Left forelimb (tissue), 1 donor: Measurements from ENCODE around the gene ZNF837.
"Not testable (repeated sequence)": the region's sequence is repeated elsewhere in the genome, so short reads cannot be mapped to it uniquely, and the experiment has no call there.

ENCODE experiments used
- DNase-seq: peaks from one replicate; pipeline ENCODE4 v3.0.0-alpha.2; 2018; ENCODE audit warnings: low spot score

Gene ZNF837

DNA sequence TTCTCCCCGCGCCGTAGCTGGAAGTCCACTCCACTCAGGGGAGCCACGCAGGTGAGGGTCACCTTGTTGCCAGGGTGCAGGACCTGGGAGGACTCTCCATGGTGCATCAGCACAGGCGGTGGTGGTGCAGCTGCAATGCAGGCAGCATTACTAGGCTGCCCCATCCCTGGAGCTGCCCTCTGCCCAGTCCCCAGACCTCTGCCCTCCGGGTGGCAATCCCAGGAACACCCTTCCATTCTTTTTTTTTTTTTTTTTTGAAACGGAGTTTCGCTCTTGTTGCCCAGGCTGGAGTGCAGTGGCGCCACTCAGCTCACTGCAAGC, 29.3 kb downstream of the ZNF837 start:
- no peak for DNase-seq

DNA sequence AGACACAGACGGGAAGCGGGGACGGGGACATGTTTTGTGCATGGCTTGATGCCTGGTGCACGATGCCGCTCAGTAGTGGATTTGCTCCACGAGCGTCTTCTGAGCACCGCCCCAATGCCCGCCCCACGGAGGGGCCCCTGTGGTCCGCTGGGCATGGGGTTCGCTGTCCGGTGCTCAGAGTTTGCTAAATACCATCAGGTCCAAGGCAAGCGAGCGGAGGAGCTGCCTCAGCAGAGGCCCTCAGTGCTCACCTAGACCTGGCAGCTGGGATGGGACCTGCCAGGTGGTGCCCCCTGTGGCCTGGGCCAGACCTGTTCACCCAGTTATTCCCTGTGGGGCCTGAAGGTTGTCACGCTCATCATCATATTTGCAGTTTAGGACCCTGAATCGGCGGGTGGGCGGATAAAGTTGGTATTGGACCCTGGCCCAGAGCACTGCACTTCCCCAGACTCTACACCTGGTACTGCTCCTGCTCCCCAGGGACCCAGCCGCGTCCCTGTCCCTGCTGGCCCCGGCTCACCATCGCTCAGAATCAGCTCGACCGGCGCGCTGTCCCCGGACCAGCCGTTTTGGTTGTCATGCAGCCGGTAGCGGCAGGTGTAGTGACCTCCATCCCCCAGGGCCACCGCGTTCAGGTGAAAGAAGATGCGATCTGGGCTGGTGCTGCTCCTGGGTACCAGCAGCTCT, 29.8 kb downstream of the ZNF837 start:
- DNase-seq, result no peak

DNA sequence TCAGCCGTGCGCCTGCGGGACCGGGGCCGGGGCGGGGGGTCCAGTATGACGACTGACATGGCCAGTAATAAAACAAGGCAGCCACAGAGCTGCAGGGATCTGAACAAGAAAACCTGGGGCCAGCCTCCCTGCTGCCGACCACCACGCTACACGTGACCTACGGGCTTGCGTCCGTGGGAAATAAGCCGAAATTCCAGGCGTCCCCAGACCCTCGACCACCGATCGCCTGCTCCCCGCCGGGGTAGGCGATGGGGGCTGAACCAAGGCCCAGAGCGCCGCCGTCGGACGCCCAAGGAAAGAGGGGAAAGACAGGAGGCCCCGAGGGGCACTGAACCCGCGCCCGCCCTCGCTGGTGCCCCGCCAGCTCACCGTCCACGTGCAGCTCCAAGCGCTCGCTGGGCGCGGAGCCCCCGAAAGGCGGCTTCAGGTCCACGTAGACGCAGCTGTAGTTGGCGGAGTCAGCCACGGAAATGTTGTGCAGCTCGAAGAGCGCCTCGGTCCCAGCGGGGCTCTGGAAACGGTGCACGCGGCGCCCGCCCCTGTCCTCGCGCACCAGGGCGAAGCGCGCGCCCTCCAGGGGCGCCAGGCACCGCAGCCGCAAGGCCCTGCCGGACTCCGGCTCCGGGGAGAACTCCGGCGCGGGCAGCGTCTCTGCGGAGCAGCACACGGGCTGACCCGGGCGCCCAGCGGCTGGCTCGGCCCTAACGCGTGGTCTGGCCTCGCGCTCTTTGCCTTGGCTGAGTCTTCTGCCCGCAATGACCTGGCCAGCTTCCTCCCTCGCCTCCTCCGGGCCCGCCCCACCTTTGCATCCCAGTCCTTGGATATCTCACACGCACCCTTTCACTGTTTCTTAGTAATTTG, 30.6 kb downstream of the ZNF837 start:
- peak; percentile 62 for DNase-seq

DNA sequence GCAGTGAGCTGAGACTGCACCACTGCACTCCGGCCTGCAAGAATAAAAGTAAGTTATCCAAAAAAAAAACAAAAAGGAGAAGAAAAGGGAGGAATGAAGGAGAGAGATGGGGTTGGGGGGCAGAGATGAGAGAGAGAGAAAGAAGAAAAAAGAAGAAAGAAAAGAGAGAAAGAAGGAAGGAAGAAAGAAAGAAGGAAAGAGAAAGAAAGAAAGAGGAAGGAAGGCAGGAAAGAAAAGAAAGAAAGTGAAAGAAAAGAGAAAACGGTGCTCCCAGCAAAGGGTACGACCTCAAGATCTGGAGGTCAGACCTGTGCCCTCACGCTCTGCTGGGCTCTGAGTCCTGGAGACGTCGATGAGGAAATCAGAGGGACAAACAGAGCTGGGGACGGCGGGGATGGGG, 31.2 kb downstream of the ZNF837 start:
- DNase-seq, result no peak

DNA sequence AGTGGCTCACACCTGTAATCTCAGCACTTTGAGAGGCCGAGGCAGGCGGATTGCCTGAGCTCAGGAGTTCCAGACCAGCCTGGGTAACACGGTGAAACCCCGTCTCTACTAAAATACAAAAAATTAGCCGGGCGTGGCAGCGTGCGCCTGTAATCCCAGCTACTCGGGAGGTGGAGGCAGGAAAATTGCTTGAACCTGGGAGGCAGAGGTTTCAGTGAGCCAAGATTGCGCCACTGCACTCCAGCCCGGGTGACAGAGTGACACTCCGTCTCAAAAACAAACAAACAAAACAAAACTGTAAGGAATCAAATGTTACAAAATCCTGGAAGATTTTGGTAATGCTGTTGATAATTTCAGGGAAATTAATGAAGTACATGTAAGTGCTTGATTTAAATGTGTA, 32.8 kb downstream of the ZNF837 start:
- DNase-seq, result not testable (repeated sequence)

DNA sequence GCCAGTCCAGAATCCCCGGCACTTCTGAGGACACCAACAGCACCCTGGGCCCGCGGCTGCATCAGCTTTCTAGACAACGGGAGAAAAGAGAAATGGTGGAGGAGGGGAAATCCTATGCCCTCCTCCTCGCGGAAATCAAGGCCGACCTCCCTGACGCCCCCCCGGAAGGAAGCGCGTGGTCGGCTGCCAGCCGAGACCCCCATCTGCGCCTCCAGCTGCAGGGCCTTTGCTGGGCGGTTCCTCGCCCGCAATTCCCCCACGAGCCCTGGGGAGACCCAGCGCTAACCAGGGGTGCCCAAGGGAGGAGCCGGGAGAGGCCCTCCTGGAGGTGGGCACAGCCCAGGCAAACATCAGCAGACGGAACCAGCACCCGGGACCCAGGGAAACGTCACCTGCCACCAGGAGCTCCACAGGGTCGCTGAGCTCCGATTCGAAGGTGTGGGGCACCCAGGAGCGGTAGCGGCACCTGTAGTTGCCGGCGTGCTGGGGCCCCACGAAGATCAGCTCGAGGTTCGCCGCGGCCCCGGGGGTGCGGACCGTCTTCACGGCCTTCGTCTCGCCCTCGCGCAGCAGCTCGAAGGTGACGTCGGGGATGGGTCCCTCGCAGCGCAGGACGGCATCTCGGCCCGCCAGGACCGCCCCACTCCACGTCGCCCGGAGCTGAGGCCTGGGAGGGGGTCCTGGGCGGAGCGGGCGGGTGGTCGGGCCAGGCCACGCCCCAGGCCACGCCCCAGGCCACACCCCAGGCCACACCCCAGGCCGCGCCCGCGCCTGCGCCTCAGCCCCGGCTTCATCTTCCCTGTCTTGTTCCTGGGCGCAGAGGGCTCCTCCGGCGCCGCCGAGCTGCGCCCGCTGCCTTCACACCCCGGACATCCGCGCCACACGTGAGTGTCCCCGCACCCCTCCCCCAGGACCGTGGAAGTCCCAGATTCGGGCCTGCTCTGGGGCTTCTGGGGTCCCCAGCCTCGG, 33.6 kb downstream of the ZNF837 start:
- peak; percentile 72 for DNase-seq

DNA sequence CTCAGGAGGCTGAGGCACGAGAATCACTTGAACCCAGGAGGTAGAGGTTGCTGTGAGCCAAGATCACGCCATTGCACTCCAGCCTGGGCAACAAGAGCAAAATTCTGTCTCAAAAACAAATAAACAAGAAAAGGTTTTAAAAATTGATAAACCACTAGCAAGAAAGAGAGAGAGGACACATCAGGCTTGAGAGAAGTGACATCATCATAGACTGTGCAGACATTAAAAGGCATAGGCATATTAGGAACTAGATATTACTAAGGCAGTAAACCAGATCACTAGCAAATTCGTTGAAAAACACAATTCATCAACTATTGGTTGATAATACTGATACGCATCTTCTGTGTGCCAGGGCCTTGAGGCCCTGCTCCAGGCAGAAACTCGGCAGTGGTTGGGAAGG, 35.3 kb downstream of the ZNF837 start:
- no peak for DNase-seq

DNA sequence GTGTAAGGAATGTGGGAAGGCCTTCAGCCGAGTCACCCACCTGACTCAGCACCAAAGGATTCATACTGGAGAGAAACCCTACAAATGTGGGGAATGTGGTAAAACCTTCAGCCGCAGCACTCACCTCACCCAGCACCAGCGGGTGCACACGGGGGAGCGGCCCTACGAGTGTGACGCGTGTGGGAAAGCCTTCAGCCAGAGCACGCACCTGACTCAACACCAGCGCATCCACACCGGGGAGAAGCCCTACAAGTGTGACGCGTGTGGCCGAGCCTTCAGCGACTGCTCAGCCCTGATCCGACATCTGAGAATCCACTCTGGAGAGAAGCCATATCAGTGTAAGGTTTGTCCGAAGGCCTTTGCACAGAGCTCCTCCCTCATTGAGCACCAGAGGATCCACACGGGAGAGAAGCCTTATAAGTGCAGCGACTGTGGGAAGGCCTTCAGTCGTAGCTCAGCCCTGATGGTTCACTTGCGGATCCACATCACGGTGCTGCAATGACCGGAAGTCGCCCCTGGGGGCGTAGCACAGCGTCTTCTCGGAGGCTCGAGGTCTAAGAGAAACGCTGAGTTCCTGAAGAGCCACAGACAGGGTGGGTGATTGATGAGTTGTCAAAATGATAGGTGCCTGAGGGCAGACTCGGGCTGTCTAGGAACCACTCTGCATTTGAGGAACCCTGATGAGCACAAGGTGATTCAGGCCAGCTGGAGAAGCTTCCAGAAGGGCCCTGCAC, 41.8 kb downstream of the ZNF837 start:
- no peak for DNase-seq

DNA sequence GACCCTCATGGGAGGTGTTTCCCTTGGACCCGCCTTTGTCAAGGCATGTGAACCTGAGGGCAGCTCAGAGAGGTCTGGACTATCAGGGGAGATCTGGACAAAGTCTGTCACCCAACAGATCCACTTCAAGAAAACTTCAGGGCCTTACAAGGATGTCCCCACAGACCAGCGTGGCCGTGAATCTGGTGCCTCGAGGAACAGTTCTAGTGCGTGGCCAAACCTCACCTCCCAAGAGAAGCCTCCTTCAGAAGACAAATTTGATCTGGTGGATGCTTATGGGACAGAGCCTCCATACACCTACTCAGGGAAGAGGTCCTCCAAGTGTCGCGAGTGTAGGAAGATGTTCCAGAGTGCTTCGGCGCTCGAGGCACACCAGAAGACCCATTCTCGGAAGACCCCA, 42.5 kb downstream of the ZNF837 start:
- no peak for DNase-seq

DNA sequence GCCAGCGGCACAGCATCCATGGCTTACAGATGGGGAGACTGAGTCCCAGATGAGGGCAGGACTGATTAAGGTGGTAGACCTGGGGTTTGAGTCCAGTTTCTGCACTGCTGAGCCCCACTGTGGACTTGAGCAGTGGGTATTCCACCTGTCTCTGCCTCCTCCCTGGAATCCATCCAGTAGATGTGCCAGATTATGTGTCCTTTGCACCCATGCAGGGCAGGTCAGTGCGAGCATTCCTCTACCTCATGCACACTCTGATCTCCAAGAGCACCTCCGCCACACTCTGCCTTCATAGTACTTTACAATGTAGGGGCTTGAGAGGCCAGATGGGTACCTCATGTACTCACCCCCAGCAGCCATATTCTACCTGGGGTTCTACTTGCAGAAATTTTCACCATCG, 44.0 kb downstream of the ZNF837 start:
- no peak for DNase-seq

DNA sequence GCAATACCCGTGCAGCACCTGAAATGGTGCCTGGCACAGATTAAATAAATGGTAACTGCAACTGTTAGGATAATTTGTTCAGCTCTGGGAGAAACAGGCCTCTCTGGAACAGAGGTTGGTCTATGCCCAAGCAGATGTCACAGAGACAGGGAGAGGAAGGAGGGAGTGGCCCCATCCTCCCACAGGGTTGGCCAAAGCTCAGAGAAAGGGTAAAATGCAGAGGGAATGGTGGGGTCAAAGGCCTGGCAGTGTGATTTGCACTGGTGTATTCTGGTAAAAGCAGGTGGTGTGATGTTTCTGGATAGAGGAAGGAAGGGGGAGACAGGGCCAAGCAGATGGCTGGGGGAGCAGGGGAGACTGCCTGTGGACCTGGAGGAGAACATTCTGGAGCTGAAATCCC, 44.6 kb downstream of the ZNF837 start:
- no peak for DNase-seq

DNA sequence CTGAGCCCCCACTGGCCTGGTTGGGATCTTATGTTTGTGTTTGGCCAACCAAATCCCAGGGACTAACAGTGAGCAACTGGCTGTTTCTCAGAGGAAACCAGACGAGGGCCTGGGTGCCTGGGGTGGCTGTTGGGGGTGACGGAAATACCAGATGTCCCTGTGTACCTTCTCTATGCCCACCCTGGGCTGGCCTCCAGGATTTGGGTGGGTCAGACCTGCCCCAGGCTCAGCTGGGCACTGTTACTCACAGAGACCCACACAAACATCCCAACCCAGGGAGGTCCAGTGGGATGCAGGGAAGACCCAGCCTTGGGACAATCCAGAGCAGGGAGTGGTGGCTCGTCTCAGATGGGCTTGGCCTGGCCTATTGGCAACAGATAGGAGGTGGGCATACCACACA, 45.2 kb downstream of the ZNF837 start:
- no peak for DNase-seq

DNA sequence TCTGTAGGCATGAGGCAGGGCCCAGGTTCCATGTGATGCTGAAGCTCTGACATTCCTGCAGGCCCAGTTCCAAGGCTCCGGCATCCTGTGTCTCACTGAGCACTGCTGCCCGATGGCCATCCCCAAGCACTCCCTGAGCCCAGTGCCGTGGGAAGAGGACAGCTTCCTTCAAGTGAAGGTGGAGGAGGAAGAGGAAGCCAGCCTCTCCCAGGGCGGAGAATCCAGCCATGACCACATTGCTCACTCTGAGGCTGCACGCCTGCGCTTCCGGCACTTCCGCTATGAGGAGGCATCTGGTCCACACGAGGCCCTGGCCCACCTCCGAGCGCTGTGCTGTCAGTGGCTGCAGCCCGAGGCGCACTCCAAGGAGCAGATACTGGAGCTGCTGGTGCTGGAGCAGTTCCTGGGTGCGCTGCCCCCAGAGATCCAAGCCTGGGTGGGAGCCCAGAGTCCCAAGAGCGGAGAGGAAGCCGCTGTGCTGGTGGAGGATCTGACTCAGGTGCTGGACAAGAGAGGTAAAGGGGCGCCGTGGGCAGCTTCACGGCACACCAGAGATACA, 46.1 kb downstream of the ZNF837 start:
- no peak for DNase-seq

DNA sequence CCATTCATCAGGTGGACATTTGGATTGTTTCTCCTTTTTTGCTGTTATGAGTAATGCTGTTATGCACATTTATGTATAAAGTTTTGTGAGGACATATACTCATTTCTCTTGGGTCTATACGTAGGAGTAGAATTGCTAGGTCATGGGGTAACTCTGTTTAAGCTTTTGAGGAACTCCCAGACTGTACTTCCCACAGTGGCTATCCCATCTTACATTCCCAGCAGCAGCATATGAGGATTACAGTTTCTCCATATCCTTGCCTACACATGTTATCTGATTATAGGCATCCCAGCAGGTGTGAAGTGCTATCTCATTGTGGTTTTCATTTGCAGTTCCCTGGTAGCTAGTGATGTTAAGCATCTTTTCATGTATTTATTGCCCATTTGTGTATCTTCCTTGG, 48.1 kb downstream of the ZNF837 start:
- no peak for DNase-seq

DNA sequence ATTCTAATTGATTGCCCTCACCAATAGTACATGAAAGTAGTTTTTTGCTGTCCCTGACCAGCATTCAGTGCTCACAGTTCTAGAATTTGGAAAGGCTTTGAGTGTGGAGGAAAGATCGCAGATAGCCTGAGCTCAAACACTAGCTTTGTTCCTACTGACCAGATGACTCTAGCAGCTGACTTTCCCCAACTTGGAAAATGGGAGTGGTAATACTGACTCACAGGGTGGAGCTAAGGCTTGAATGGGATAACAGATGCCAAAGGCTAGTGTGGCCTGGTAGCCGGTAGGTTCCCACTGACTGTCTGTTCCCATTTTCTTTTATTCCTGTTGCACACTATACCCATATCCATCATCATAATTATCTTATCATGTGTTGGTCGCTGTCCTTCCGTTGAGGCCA, 50.4 kb downstream of the ZNF837 start:
- DNase-seq, result no peak

DNA sequence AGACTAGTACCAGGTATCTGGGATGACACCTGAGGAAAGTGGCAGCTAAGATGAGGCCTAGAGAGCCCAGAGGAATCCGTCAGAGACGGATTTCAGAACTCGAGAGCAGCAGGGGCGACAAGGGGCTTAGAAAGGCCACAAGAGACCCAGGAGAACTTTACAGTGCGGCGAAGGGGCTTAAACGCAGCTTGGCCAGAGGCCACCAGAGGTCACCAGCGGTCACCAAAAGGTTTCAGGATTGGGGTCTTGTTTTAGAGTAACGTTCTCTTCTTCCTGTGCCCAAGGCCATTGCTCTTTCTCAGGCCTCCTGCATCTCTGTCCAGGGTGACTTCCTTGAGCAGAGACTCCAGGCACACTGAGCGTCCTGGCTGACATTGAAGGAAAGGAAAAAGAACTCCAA, 51.8 kb downstream of the ZNF837 start:
- no peak for DNase-seq

DNA sequence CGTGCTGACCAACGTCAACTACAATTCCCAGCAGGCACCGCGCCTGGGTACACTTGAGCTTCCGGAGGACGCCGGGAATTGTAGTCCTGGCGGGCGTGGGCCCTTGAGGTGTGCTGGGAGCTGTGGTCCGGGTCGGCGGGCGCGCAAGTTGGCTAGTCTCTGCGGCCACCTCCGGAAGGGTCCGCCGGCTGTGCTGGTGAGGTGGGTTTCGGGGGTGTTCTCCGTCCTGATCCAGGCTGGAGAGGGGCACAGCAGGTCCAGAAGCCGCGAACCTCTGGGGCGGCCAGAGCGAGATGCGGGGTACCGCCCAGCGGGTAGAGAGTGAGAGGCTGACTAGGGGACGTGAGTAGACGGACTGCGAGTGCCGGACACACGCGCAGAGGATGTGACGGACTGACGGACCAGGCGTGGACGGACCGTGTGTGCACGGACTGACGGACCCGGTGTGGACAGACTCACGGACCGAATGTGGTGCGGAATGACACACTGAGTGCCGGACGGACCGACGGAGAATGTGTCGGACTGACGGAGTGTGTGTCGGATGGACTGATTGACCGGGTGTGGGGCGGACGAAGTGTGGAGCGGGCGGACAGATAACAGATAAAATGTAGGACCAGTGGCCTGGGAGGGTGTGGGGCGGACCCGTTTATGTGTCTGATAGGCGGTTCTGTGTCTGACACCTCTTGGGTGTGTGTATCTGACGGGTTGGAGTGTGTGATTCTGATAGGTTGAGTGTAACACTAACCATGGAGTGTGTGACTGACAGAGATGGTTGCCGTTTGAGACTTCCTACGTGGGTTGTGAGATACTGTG, 53.7 kb downstream of the ZNF837 start, which contains the start of gene ZSCAN22:
Gene ZSCAN22 (plus strand): TSS at position 81 of the 813 bp plus-strand sequence. CDS start 7,809 bp downstream, outside the sequence.
- DNase-seq, result peak; percentile 97

DNA sequence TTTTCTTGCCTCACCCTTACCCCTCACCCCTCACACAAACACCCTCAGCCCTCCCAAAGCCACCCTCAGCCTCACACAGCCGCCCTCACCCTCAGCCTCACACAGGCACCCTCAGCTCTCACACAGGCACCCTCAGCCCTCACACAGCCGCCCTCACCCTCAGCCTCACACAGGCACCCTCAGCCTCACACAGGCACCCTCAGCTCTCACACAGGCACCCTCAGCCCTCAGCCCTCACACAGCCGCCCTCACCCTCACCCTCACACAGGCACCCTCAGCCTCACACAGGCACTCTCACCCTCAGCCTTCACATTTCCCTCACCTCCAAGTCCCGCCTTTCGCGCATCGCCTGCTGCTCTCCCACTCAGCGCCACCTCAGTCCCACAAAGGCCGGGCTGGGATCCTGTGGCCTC, 54.3 kb downstream of the ZNF837 start:
- DNase-seq, result no peak

DNA sequence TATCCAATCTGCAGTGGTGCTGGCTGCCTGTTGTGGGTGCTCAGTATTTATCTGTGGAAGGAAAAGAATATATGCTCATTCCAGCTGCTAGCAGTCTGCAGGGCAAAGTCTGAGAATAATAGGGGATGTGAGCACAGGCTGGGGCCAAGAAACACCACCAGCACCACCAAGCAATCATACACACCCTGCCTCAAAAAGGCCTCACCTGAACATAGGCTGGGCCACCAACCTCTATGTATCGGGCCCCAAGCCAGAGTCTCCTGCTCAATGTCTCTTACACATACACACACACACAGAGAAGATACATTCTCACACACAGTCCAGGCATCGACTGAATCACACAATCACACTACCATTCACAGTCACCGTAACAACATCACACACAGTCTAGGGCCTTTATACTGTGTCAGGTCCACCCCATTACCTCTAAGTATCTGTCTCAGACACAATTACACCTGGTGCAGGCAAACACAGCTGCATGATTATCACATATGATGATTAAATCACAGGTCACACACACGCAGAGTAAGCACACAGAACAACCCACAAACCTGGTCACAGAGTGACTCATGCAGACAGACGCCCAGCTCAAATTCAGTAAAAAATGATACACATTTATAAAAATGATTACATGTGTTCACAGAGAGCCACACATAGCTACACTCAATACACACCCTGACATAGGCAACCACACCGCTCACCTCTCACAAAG, 55.4 kb downstream of the ZNF837 start:
- DNase-seq, result no peak

DNA sequence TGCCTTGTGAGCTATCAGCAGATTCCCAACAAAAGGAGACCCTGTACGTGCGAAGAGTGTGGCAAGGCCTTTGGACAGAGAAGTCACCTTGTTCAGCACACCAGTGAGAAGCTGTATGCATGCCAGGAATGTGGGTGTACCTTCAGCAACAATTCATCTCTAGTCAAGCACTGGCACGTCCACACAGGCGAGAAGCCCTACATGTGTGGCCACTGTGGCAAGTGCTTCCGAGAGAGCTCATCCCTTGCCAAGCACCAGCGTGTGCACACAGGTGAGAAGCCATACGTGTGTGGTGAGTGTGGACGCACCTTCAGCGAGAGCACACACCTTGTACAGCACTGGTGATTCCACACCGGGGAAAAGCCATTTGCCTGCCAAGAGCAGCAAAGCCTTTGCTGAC, 61.6 kb downstream of the ZNF837 start:
- no peak for DNase-seq
